Endothelial cell of umbilical vein (primary cell): ENCODE results near the gene PRKD2.

Experiments
- CTCF ChIP-seq, 2 donors: IDR thresholded peaks; 1 replicate in 1 of 2; 2 replicates in 1 of 2; pipeline ENCODE4 v1.5.1; 2011; ENCODE audit warnings: low read length in 2 of 2, mild to moderate bottlenecking in 2 of 2, moderate library complexity in 2 of 2, control low read depth in 1 of 2, inconsistent platforms in 1 of 2, low read depth in 1 of 2; ENCODE audit not compliant: insufficient read depth in 1 of 2; ENCODE audit errors: extremely low read depth in 1 of 2
- EZH2 ChIP-seq: IDR thresholded peaks from 2 replicates; pipeline ENCODE4 v1.6.1; 2012; ENCODE audit warnings: borderline replicate concordance, low read depth, mild to moderate bottlenecking, moderate library complexity, low read length, inconsistent platforms; ENCODE audit not compliant: severe bottlenecking
- JUN ChIP-seq: IDR thresholded peaks from 2 replicates; pipeline ENCODE4 v1.6.1; 2011; ENCODE audit warnings: borderline replicate concordance, low read depth; ENCODE audit not compliant: insufficient read length, insufficient read depth
- MAX ChIP-seq: IDR thresholded peaks from 2 replicates; pipeline ENCODE4 v1.6.1; 2011; ENCODE audit not compliant: insufficient read depth, insufficient read length
- MYC ChIP-seq: IDR thresholded peaks from one replicate; pipeline ENCODE4 v1.6.1; 2011; ENCODE audit warnings: mild to moderate bottlenecking, low read depth, low read length
- POLR2A ChIP-seq: IDR thresholded peaks from 2 replicates; pipeline ENCODE4 v1.6.1; 2012; ENCODE audit warnings: low read depth, mild to moderate bottlenecking, control low read depth, low read length
- POLR2AphosphoS5 ChIP-seq: IDR thresholded peaks from 2 replicates; pipeline ENCODE4 v1.6.1; 2012; ENCODE audit warnings: low read depth, mild to moderate bottlenecking, control low read depth, low read length, moderate library complexity; ENCODE audit not compliant: insufficient read depth

GRCh38 chr19:46759206-46759605 is 42.3 kb upstream of the PRKD2 start:
- TF ChIP-seq CTCF (IDR thresholded peaks at IDR 0.05; ENCODE audit: extremely low read depth in 1 of 2, insufficient read depth in 1 of 2, low read depth in 1 of 2, low read length in 2 of 2) (no peak), EZH2 (no peak), MYC (no peak), POLR2A (no peak), MAX (no peak), POLR2AphosphoS5 (no peak), JUN (no peak)
